Peyer's patch (tissue), 4 donors: ENCODE data around the gene SCARB1. TPM values are rescaled to one million over a fixed set of nuclear protein-coding genes. Genes with fewer than 3 reads are reported as not detected.

Experiments used
- DNase-seq, 3 donors: peaks; one replicate each; pipeline ENCODE4 v3.0.0-alpha.2; 2017 to 2019
- H3K27ac ChIP-seq, 4 donors: fragments of 200-600 bp; sonication (generic); one replicate each; pipeline ENCODE4 v1.5.1; 2016 to 2019
- H3K27me3 ChIP-seq, 2 donors: fragments of 200-600 bp; sonication (generic); one replicate each; pipeline ENCODE4 v1.5.1; 2019
- H3K36me3 ChIP-seq, 3 donors: fragments of 200-600 bp; sonication (generic); one replicate each; pipeline ENCODE4 v1.5.1; 2016 to 2019
- H3K4me1 ChIP-seq, 4 donors: fragments of 200-600 bp; sonication (generic); one replicate each; pipeline ENCODE4 v1.5.1; 2016 to 2019
- H3K4me3 ChIP-seq, 4 donors: fragments of 200-600 bp; sonication (generic); 1 replicate in 3 of 4; 2 replicates in 1 of 4; pipeline ENCODE4 v1.5.1; 2016 to 2019; ENCODE audit warnings: mild to moderate bottlenecking in 1 of 4
- H3K9me3 ChIP-seq, 4 donors: fragments of 200-600 bp; sonication (generic); one replicate each; pipeline ENCODE4 v1.5.1; 2016 to 2019; ENCODE audit warnings: mild to moderate bottlenecking in 1 of 4
- POLR2A ChIP-seq, 2 donors: fragments of 450-650 bp; IDR thresholded peaks; one replicate each; pipeline ENCODE4 v1.5.1; 2017; ENCODE audit warnings: antibody characterized with exemption in 2 of 2, mild to moderate bottlenecking in 2 of 2, moderate library complexity in 2 of 2
- total RNA-seq, 4 donors: library from RNA; depleted of rRNA; stranded (reverse); fragments of >200 nt; gene quantifications; one replicate each; pipeline ENCODE4 v1.1.0, GENCODE V29; 2016
- TF ChIP-seq, protein P1 (sequence below), 6 experiments: fragments of 450-650 bp in 4 of 6; fragments of 200-600 bp in 2 of 6; sonication (generic) in 1 of 6; IDR thresholded peaks; one replicate each; pipeline ENCODE4 v1.5.1; 2017 to 2019; ENCODE audit warnings: antibody characterized with exemption in 6 of 6, mild to moderate bottlenecking in 3 of 6, moderate library complexity in 1 of 6

The SCARB1 gene
- total RNA-seq, 4 donors from 2014 or later = 14.9 to 214 (median 64.6) TPM

DNA sequence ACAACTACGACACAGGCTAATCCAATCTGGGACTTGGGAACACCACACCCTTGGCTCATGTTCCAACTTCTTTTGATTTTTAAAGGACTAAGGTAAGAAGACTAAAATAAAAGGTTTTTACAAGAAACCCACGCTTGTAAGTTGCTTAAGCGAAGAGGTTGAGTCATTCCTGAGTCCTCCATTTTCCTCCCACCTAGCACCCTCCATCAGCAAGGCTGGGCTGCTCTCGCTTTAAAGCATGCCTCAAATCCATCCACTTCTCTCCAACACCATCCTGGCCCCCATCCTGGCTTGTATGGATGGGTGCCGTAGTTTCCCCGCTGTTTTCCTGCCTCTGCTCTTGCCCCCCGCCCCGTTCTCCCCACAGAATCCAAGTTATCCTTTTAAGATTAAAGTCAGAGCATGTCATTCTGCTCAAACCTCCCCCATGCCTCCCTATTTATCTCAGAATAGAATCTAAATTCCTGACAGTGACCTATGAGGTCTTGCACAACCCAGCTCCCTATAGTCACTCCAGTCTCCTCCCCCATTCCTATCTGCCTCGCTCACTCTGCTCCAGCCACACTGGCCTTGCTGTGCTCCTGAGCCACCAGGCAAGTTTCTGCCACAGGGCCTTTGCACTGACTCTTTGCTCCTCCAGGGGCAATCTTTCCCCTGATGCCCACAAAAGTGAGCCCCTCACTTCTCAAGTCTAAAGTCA lies 34.5 kb downstream of the SCARB1 start:
- Histone ChIP-seq H3K4me1 (peaks cover 0 to 27% (median 0%) of the 10 kb centered on the region in 4 donors), H3K4me3 (no peak overlapping the region), H3K36me3 (no peaks in the 10 kb centered on the region), H3K9me3 (no peaks in the 10 kb centered on the region), H3K27ac (peak overlapping the region in 2 of 4 donors; percentile 64 to 77), H3K27me3 (no peaks in the 10 kb centered on the region)
- TF ChIP-seq, protein P1, sequence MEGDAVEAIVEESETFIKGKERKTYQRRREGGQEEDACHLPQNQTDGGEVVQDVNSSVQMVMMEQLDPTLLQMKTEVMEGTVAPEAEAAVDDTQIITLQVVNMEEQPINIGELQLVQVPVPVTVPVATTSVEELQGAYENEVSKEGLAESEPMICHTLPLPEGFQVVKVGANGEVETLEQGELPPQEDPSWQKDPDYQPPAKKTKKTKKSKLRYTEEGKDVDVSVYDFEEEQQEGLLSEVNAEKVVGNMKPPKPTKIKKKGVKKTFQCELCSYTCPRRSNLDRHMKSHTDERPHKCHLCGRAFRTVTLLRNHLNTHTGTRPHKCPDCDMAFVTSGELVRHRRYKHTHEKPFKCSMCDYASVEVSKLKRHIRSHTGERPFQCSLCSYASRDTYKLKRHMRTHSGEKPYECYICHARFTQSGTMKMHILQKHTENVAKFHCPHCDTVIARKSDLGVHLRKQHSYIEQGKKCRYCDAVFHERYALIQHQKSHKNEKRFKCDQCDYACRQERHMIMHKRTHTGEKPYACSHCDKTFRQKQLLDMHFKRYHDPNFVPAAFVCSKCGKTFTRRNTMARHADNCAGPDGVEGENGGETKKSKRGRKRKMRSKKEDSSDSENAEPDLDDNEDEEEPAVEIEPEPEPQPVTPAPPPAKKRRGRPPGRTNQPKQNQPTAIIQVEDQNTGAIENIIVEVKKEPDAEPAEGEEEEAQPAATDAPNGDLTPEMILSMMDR (IDR thresholded peaks at IDR 0.05) = no peak
- TF ChIP-seq POLR2A (IDR thresholded peaks at IDR 0.05) = no peak
- peak in 1 of 3 donors; percentile 65 for DNase-seq

DNA sequence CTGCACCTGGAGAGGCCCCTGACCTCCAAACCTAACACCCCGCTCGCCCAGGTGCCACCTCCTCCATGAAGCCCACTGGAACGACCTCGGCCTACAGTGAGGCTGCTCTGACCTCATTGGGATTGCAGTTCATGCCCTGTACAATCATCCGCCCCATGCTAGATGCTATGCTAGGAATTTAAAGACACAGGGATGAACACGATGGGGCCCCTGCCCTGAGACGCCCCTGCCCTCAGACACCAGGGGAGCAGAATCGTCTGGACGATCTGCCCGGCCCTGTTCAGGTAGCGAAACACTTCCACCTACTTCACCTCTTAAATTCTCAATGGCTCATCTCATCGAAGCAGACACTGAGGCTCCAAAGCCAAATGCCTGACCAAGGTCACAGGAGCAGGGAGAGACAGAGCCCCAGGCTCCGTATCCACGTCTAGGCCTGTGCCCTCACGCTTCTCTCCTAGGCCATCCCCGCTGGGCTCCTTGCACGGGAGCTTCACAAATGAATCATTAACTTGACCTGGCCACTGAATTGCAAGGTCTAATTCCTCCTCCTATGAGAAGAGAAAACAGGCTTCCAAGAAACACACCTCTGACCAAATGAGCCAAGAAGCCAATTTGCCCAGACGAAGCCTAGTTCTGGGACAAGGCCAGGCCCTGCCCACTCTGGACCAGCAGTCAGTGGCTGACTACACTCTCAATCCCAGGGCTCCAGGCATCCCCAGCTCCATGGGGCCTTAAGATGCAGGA lies 35.2 kb downstream of the SCARB1 start:
- H3K9me3 ChIP-seq = no peaks in the 10 kb centered on the region
- H3K27ac ChIP-seq = peak overlapping the region in 3 of 4 donors; percentile 2 to 77 (median 64)
- peaks cover 0 to 24% (median 0%) of the 10 kb centered on the region in 4 donors for H3K4me1 ChIP-seq
- no peaks in the 10 kb centered on the region for H3K27me3 ChIP-seq
- H3K36me3 ChIP-seq = no peaks in the 10 kb centered on the region
- DNase-seq = peak in 2 of 3 donors; percentile 75
- TF ChIP-seq POLR2A (IDR thresholded peaks at IDR 0.05) = no peak
- TF ChIP-seq, protein P1 (IDR thresholded peaks at IDR 0.05) = no peak
- H3K4me3 ChIP-seq = no peak overlapping the region

DNA sequence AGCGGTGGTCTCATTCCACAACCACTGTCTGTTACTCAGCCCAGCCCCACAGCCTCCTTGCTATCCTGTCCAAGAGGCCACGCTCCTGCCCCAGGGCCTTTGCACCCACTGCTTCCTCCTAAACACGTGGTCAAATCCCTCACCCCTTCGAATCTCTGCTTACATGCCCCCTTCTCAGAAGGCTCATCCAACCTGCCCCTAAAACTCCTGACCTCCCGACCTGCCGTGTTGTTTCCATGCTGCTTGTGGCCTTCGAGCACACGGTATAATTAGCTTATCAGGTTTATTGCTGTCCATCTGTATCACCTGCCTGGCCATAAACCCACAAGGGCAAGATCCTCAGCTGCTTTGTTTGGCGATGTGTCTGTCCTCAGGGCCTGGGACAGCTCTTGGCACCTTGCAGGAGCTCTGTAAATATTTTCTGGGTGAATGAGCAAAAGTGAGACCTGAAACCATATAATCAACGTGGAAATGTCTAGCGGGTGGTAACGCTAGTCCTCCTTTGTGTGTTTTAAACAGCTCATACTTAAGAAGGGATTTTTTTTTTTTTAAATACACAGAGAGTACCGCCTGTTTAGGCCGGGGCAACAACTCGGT lies 36.0 kb downstream of the SCARB1 start:
- TF ChIP-seq, protein P1 (IDR thresholded peaks at IDR 0.05) = no peak
- no peak for TF ChIP-seq POLR2A (IDR thresholded peaks at IDR 0.05)
- H3K9me3 ChIP-seq = no peaks in the 10 kb centered on the region
- H3K27me3 ChIP-seq = no peaks in the 10 kb centered on the region
- H3K27ac ChIP-seq = peak overlapping the region in 3 of 4 donors; percentile 2 to 77 (median 64)
- H3K4me1 ChIP-seq = peaks cover 0 to 22% (median 0%) of the 10 kb centered on the region in 4 donors
- H3K36me3 ChIP-seq = no peaks in the 10 kb centered on the region
- DNase-seq = peak in 2 of 3 donors; percentile 55 to 73
- H3K4me3 ChIP-seq = no peak overlapping the region

DNA sequence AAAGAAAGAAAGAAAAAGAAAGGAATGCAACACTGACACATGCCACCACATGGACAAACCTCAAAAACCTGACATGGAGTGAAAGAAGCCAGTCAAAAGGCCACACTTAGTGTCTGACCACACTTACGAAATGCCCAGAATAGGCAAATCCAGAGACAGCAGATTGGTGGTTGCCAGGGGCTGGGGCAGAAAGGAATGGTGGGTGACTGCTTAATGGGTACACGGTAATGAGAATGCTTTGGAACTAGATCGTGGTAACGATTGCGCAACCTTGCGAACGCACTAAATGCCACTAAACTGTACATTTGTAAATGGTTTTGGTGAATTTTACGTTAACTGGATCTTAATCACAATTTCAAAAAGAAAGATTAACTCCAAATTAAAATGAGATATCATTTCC lies 39.5 kb downstream of the SCARB1 start:
- DNase-seq = no peak
- no peak overlapping the region for H3K27ac ChIP-seq
- H3K9me3 ChIP-seq = no peaks in the 10 kb centered on the region
- H3K4me1 ChIP-seq = peaks cover 0 to 17% (median 0%) of the 10 kb centered on the region in 4 donors
- H3K4me3 ChIP-seq = no peak overlapping the region
- no peaks in the 10 kb centered on the region for H3K36me3 ChIP-seq
- H3K27me3 ChIP-seq = no peaks in the 10 kb centered on the region
- TF ChIP-seq, protein P1 (IDR thresholded peaks at IDR 0.05) = no peak
- TF ChIP-seq POLR2A (IDR thresholded peaks at IDR 0.05) = no peak

DNA sequence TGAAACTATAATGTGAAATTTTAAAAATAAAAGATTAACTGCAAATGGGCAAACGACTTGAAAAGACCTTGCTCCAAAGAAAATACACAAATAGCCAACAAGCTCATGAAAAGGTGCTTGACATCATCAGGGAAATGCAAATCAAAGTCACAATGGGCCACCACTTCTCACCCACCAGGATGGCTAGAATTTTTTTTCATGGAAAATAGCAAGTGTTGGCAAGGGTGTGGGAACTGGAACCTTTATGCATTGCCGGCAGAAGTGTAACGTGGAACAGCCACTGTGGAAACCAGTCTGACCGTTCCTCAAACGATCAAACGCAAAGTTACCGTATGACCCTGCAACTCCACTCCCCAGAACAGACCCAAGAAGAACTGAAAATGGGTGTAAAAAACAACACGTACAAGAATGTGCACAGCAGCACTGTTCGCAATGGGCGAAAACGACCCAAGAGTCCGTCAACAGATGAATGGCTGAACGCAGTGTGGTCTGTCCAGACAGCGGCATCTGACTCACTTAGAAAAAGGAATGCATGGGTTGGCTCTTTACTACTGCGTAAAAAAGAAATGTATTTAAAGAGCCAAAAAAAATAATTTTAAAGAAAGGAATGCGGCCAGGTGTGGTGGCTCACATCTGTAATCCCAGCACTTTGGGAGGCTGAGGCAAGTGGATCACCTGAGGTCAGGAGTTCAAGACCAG lies 40.2 kb downstream of the SCARB1 start:
- Histone ChIP-seq H3K9me3 (no peaks in the 10 kb centered on the region), H3K36me3 (no peaks in the 10 kb centered on the region), H3K4me3 (no peak overlapping the region), H3K27me3 (no peaks in the 10 kb centered on the region), H3K27ac (no peak overlapping the region), H3K4me1 (peaks cover 0 to 11% (median 0%) of the 10 kb centered on the region in 4 donors)
- no peak for DNase-seq
- TF ChIP-seq, protein P1 (IDR thresholded peaks at IDR 0.05) = no peak
- no peak for TF ChIP-seq POLR2A (IDR thresholded peaks at IDR 0.05)
